Heart right ventricle (tissue), 16 donors: ENCODE results near the gene SPOCD1. TPM values are rescaled to one million over a fixed set of nuclear protein-coding genes. Genes with fewer than 3 reads are reported as not detected.
A peak's percentile ranks its signal among the peaks of the same experiment; 100 is the strongest.

Experiments used
- ATAC-seq, 8 donors: fragments of 200-7000 bp; cut with Tn5 transposase; one replicate each; pipeline ENCODE4 v1.9.1; 2020; ENCODE audit warnings: mild to moderate bottlenecking in 8 of 8, moderate library complexity in 8 of 8, moderate number of reproducible peaks in 1 of 8
- DNase-seq, 2 donors: peaks; one replicate each; pipeline ENCODE4 v3.0.0-alpha.2; 2020
- H3K27ac ChIP-seq, 10 donors: fragments of 200-600 bp; sonication (generic) in 2 of 10; one replicate each; pipeline versions ENCODE4 v1.5.0 to v1.8.0; 2020 to 2022; ENCODE audit warnings: mild to moderate bottlenecking in 3 of 10
- H3K27me3 ChIP-seq, 7 donors: fragments of 200-600 bp; one replicate each; pipeline ENCODE4 v1.8.0; 2021 to 2022; ENCODE audit warnings: mild to moderate bottlenecking in 2 of 7
- H3K36me3 ChIP-seq, 9 donors: fragments of 200-600 bp; sonication (generic) in 1 of 9; one replicate each; pipeline versions ENCODE4 v1.5.0 to v1.8.0; 2020 to 2022; ENCODE audit warnings: mild to moderate bottlenecking in 2 of 9
- H3K4me1 ChIP-seq, 9 donors: fragments of 200-600 bp; sonication (generic) in 1 of 9; one replicate each; pipeline versions ENCODE4 v1.5.0 to v1.8.0; 2020 to 2022; ENCODE audit warnings: mild to moderate bottlenecking in 4 of 9
- H3K4me3 ChIP-seq, 10 donors: fragments of 200-600 bp; sonication (generic) in 2 of 10; one replicate each; pipeline versions ENCODE4 v1.5.0 to v1.8.0; 2020 to 2022; ENCODE audit warnings: mild to moderate bottlenecking in 7 of 10, moderate library complexity in 2 of 10
- H3K9me3 ChIP-seq, 11 donors: fragments of 200-600 bp in 10 of 11; sonication (generic) in 2 of 11; one replicate each; pipeline versions ENCODE4 v1.5.0 to v1.8.0; 2013 to 2022; ENCODE audit warnings: mild to moderate bottlenecking in 2 of 11, control low read depth in 1 of 11, moderate library complexity in 1 of 11
- WGBS, 2 donors: extraction: QIAGEN DNeasy Blood & Tissue Kit; methylation state at CpG; one replicate each; pipeline ENCODE4 v1.1.7; 2013; ENCODE audit warnings: inconsistent platforms in 1 of 2; 5-methylcytosine and 5-hydroxymethylcytosine counted together
- intact Hi-C, 10 donors: fragments of 100-400 bp; cut with DNase I; formaldehyde crosslinking; loops; one replicate each; pipeline versions ENCODE4 v1.11.1 to v1.14.2; 2022
- polyA plus RNA-seq, 2 donors: library from polyadenylated mRNA; stranded (reverse); fragments of 200-250 nt; gene quantifications; one replicate each; pipeline ENCODE4 v1.2.3, GENCODE V29; 2013
- total RNA-seq, 10 donors: library from RNA; stranded (reverse); fragmentation: NEBNext Ultra II Directional in 3 of 10; extraction: Animal tissue kit (Norgen Biotek cat#: 25700) in 3 of 10; gene quantifications; one replicate each; pipeline versions ENCODE4 v1.2.1 to v1.2.4, GENCODE V29; 2021 to 2023
- TF ChIP-seq, protein P1 (sequence below), 9 donors: fragments of 200-600 bp; sonication (generic) in 2 of 9; IDR thresholded peaks; one replicate each; pipeline versions ENCODE4 v1.5.0 to v1.8.0; 2021 to 2022; ENCODE audit warnings: antibody characterized with exemption in 9 of 9, mild to moderate bottlenecking in 5 of 9, moderate library complexity in 1 of 9
- donor health status: Arrhythmogenic right ventricular cardiomyopathy.
- donor health status: ischemic (EF 13 %, LVEDD 7.1; RV severe dilation, severe dysfunction).
- donor health status: healthy with polysubstance abuse.
- donor health status: DM: no; HTN: yes; CAD: no.
- donor health status: DM: no; HTN: no; CAD: no.
- donor health status: ischemic (EF 25% LVEDD 6.9; RV normal size, moderate dysfunction).
- donor health status: ischemic (EF 25% LVEDD 5.7; RV mildly dilated, moderate dysfunction).
- donor health status: healthy.
- donor health status: DM: yes; HTN: yes; CAD: no.
- donor health status: Ischemic cardiomyopathy.
- donor health status: ischemic (EF 35%, LVEDD 5.7; RV mildly dilated, moderate dysfunction).
- donor health status: nonischemic (EF 11% LVEDD 7.7; RV severe dilation, severe dysfunction).
- donor health status: DM: yes; HTN: yes; CAD: no.
- donor health status: PGD.
- donor health status: ischemic (EF 29% LVEDD 5.4; RV normal size, mild dysfunction).
- donor health status: nonischemic (EF 23%, LVEDD 6.1; RV moderate dilation, normal function).

Gene SPOCD1
- total and polyA plus RNA-seq, 12 donors = 0.12 to 1.2 (median 0.41) TPM; not detected in 8

DNA sequence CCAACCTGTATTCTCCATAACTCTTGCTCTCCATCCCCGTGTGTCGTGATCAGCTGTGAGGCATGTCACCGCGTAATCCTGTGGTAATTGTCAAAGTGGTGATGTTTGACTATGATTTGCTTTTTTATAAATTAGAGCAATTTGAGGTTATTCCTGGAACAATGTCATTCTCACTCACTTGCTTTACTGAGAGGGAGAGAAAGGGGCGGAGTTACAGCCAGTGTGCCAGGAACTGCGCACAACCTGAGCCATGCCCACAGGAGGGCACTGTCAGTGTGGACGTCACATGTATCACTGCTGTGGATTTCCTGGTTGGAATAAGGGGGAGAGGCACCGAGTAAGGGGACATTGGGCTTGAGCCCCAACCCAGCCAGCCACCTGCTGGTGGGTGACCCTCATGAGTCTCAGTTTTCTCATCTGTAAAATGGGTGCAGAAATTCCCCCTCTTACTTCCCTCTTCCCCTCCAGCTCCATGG lies 58.6 kb downstream of the SPOCD1 start:
- no peak for ATAC-seq
- Histone ChIP-seq H3K9me3 (no peaks in the 10 kb centered on the region), H3K27me3 (peaks cover 0 to 29% (median 3%) of the 10 kb centered on the region in 7 donors), H3K4me1 (peaks cover 10 to 59% (median 43%) of the 10 kb centered on the region in 9 donors), H3K36me3 (no peaks in the 10 kb centered on the region), H3K27ac (no peak overlapping the region), H3K4me3 (no peak overlapping the region)
- intact Hi-C loops = no loop called here
- no peak for DNase-seq
- 91 to 93% methylated on average over 8 of the region's 8 CpGs for WGBS, 2 donors
- TF ChIP-seq, protein P1, sequence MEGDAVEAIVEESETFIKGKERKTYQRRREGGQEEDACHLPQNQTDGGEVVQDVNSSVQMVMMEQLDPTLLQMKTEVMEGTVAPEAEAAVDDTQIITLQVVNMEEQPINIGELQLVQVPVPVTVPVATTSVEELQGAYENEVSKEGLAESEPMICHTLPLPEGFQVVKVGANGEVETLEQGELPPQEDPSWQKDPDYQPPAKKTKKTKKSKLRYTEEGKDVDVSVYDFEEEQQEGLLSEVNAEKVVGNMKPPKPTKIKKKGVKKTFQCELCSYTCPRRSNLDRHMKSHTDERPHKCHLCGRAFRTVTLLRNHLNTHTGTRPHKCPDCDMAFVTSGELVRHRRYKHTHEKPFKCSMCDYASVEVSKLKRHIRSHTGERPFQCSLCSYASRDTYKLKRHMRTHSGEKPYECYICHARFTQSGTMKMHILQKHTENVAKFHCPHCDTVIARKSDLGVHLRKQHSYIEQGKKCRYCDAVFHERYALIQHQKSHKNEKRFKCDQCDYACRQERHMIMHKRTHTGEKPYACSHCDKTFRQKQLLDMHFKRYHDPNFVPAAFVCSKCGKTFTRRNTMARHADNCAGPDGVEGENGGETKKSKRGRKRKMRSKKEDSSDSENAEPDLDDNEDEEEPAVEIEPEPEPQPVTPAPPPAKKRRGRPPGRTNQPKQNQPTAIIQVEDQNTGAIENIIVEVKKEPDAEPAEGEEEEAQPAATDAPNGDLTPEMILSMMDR (IDR thresholded peaks at IDR 0.05) = no peak

DNA sequence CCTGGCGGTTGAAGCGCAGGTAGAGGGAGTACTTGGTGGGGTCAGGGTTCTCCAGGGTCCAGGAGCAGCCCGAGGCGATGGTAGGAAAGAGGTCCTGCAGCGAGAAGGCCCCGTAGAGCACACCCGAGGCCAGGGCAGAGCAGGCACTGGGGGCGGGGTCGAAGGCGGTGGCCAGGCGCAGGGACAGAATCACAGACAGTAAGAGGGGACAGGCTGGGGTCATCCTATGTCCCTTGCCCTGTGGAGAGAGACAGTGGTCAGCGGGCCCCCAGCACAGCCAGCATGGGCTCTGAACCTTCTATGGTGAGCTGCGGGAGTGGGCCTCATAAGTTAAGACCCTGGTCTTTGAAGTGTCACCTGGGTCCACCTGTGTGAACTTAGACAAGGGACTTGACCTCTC lies 59.2 kb downstream of the SPOCD1 start:
- Histone ChIP-seq H3K27me3 (peaks cover 0 to 22% (median 0%) of the 10 kb centered on the region in 7 donors), H3K9me3 (no peaks in the 10 kb centered on the region), H3K36me3 (no peaks in the 10 kb centered on the region), H3K27ac (no peak overlapping the region), H3K4me3 (no peak overlapping the region), H3K4me1 (peaks cover 10 to 64% (median 48%) of the 10 kb centered on the region in 9 donors)
- intact Hi-C loops = no loop called here
- DNase-seq (no peak), ATAC-seq (no peak)
- WGBS, 2 donors = 95% methylated on average over 13 of the region's 13 CpGs
- TF ChIP-seq, protein P1 (IDR thresholded peaks at IDR 0.05) = no peak

DNA sequence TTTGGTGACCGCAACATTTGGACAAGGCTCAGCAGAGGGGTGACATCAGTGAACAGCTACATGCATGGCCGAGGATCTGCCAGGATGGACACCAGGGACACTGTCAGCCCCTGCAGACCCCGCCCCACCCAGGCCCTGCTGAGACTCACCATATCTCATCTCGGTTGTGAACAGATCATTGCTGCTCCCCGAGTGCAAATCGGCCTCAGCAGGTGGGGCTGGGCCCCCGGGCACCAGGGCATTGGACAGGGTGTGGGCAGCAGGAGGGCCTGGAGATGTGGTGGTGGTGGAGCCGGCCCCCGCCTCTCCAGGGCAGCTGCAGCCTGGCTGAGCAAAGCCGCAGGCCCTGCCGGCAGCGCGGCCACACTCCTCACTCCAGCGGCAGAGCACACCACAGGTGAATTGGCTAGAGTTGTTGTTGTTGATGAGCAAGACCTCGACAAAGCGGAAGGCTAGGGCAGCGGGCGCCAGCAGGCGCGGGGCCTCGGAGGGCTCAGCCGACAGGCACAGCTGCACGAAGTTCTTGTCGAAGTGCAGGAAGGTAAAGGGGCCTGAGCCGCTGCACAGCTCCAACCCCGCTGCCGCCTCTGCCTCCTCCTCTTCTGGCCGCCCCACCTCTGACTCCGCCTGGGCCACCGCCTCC lies 59.9 kb downstream of the SPOCD1 start:
- Histone ChIP-seq H3K9me3 (no peaks in the 10 kb centered on the region), H3K4me1 (peaks cover 9 to 64% (median 48%) of the 10 kb centered on the region in 9 donors), H3K36me3 (no peaks in the 10 kb centered on the region), H3K27ac (peak overlapping the region in 1 of 10 donors; percentile 73), H3K4me3 (no peak overlapping the region), H3K27me3 (peaks cover 0 to 16% (median 0%) of the 10 kb centered on the region in 7 donors)
- TF ChIP-seq, protein P1 (IDR thresholded peaks at IDR 0.05) = no peak
- intact Hi-C loops = no loop called here
- DNase-seq (no peak), ATAC-seq (no peak)
- WGBS, 2 donors = 85 to 91% methylated on average over 30 of the region's 30 CpGs

DNA sequence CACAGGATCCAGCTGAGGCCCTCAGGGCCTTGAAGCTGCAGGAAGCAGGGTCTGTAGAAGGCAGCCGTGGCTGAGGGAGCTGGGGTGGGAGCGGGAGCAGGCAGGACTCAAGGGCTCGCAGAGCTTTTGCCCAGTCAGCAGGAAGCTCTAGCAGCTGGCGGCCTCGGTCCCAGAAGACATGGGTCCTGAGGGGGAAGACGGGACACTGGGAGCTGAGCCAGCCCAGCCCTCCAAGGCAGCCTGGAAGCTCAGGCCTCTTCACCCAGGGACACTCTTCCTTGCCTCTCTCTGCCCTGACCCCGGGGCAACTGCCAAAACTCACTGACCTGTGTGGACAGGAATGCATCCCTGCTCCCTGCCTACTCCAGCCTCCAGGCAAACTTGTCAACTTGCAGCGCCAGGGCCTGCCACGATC lies 60.6 kb downstream of the SPOCD1 start:
- TF ChIP-seq, protein P1 (IDR thresholded peaks at IDR 0.05) = no peak
- Histone ChIP-seq H3K4me1 (peaks cover 11 to 64% (median 52%) of the 10 kb centered on the region in 9 donors), H3K4me3 (no peak overlapping the region), H3K27me3 (peaks cover 0 to 8% (median 0%) of the 10 kb centered on the region in 7 donors), H3K9me3 (no peaks in the 10 kb centered on the region), H3K36me3 (no peaks in the 10 kb centered on the region), H3K27ac (peak overlapping the region in 3 of 10 donors; percentile 37 to 73 (median 53))
- 49 to 52% methylated on average over 9 of the region's 9 CpGs for whole genome bisulfite sequencing, 2 donors
- peak; percentile 48 to 63 for DNase-seq
- intact Hi-C loops = no loop called here
- peak in 7 of 8 donors; percentile 4 to 53 (median 23) for ATAC-seq
